HepG2 (cell line): ENCODE data around the gene TBC1D16. TPM values are rescaled to one million over a fixed set of nuclear protein-coding genes. Genes with fewer than 3 reads are reported as not detected.
A peak's percentile ranks its signal among the peaks of the same experiment; 100 is the strongest.

Source experiments
- ATF7 ChIP-seq, 2 experiments: fragments of 450-650 bp in 1 of 2; sonication (generic) in 1 of 2; formaldehyde crosslinking in 1 of 2; IDR thresholded peaks; 2 replicates each; pipeline versions ENCODE4 v1.4.0 to v1.6.1; 2016 to 2020; ENCODE audit warnings: antibody characterized with exemption in 1 of 2, mild to moderate bottlenecking in 1 of 2, missing genetic modification reagents in 1 of 2
- HNRNPL ChIP-seq: fragments of 200-400 bp; formaldehyde crosslinking; IDR thresholded peaks from 2 replicates; pipeline ENCODE4 v1.6.1; 2017; ENCODE audit warnings: mild to moderate bottlenecking, low read depth, low read length
- MED13 ChIP-seq: sonication (generic); formaldehyde crosslinking; IDR thresholded peaks from 2 replicates; pipeline ENCODE4 v1.5.0; 2020; ENCODE audit warnings: missing genetic modification reagents
- RBFOX2 ChIP-seq: fragments of 200-400 bp; formaldehyde crosslinking; IDR thresholded peaks from 2 replicates; pipeline ENCODE4 v1.6.1; 2017; ENCODE audit warnings: low read depth, mild to moderate bottlenecking, low read length
- SAFB2 ChIP-seq: sonication (generic); formaldehyde crosslinking; IDR thresholded peaks from 2 replicates; pipeline ENCODE4 v1.5.1; 2020; ENCODE audit warnings: missing genetic modification reagents, low read depth, mild to moderate bottlenecking, borderline replicate concordance
- SRF ChIP-seq: IDR thresholded peaks from 2 replicates; pipeline ENCODE4 v1.6.1; 2011; ENCODE audit warnings: mild to moderate bottlenecking, low read depth, low read length, moderate library complexity
- SRSF1 ChIP-seq: fragments of 200-400 bp; formaldehyde crosslinking; optimal IDR thresholded peaks from 2 replicates; pipeline ENCODE3; 2017; ENCODE audit warnings: mild to moderate bottlenecking, low read depth, low read length, moderate library complexity
- TBL1XR1 ChIP-seq: fragments of 150-350 bp; IDR thresholded peaks from 2 replicates; pipeline ENCODE4 v1.6.1; 2014; ENCODE audit warnings: borderline replicate concordance, low read length; ENCODE audit not compliant: partially characterized antibody
- ZBTB3 ChIP-seq: sonication (generic); formaldehyde crosslinking; IDR thresholded peaks from 2 replicates; pipeline ENCODE4 v1.4.0; 2020; ENCODE audit warnings: low read depth, mild to moderate bottlenecking, moderate library complexity, missing genetic modification reagents, borderline replicate concordance
- ZFP1 ChIP-seq: IDR thresholded peaks from 2 replicates; pipeline ENCODE4 v1.6.1; 2016
- ZNF124 ChIP-seq: sonication (generic); formaldehyde crosslinking; IDR thresholded peaks from 2 replicates; pipeline ENCODE4 v1.4.0; 2020; ENCODE audit warnings: missing genetic modification reagents
- ZNF331 ChIP-seq: sonication (generic); formaldehyde crosslinking; IDR thresholded peaks from 2 replicates; pipeline ENCODE4 v1.4.0; 2020; ENCODE audit warnings: missing genetic modification reagents
- ZNF343 ChIP-seq: sonication (generic); formaldehyde crosslinking; IDR thresholded peaks from 2 replicates; pipeline ENCODE4 v1.4.0; 2020; ENCODE audit warnings: mild to moderate bottlenecking, missing genetic modification reagents
- ZNF510 ChIP-seq: sonication (generic); formaldehyde crosslinking; IDR thresholded peaks from 2 replicates; pipeline ENCODE4 v1.4.0; 2020; ENCODE audit warnings: low read depth, mild to moderate bottlenecking, missing genetic modification reagents
- ZNF513 ChIP-seq: sonication (generic); formaldehyde crosslinking; conservative IDR thresholded peaks from 2 replicates; pipeline ENCODE4 v1.5.0; 2020; ENCODE audit warnings: missing genetic modification reagents
- ZNF598 ChIP-seq: sonication (generic); formaldehyde crosslinking; IDR thresholded peaks from 2 replicates; pipeline ENCODE4 v1.5.1; 2020; ENCODE audit warnings: mild to moderate bottlenecking, missing genetic modification reagents, borderline replicate concordance
- ZNF616 ChIP-seq: sonication (generic); formaldehyde crosslinking; IDR thresholded peaks from 2 replicates; pipeline ENCODE4 v1.5.0; 2020; ENCODE audit warnings: low read depth, mild to moderate bottlenecking, missing genetic modification reagents
- ZNF749 ChIP-seq: sonication (generic); formaldehyde crosslinking; IDR thresholded peaks from 2 replicates; pipeline ENCODE4 v1.8.0; 2022; ENCODE audit warnings: mild to moderate bottlenecking, missing genetic modification reagents, moderate library complexity, borderline replicate concordance
- polyA plus RNA-seq, 8 experiments: library from polyadenylated mRNA; depleted of rRNA in 3 of 8; stranded (reverse) in 7 of 8; unstranded in 1 of 8; fragments of >200 nt; fragmentation: Illumina TruSeq in 4 of 8; extraction: Trizol in 4 of 8; gene quantifications; 2 replicates each; pipeline versions ENCODE4 v1.2.1 to v1.2.3, GENCODE V29; 2011 to 2016; ENCODE audit warnings: low read depth in 4 of 8, missing spikeins in 1 of 8, mixed read lengths in 1 of 8; ENCODE audit not compliant: insufficient read depth in 1 of 8
- total RNA-seq, 5 experiments: library from RNA; depleted of rRNA; stranded (reverse); fragments of >200 nt; fragmentation: Illumina TruSeq; extraction: Trizol; gene quantifications; 2 replicates each; pipeline ENCODE4 v1.2.3, GENCODE V29; 2016; ENCODE audit warnings: low read depth in 1 of 5
- TF ChIP-seq, protein P1 (sequence below): sonication (generic); formaldehyde crosslinking; IDR thresholded peaks from 2 replicates; pipeline ENCODE4 v1.9.0; 2021; ENCODE audit warnings: missing genetic modification reagents, mild to moderate bottlenecking, borderline replicate concordance
- TF ChIP-seq, protein P2 (sequence below): sonication (generic); formaldehyde crosslinking; IDR thresholded peaks from 2 replicates; pipeline ENCODE4 v1.8.1; 2023; ENCODE audit warnings: missing genetic modification reagents, inconsistent platforms, borderline replicate concordance
- TF ChIP-seq, protein P3 (sequence below): sonication (generic); formaldehyde crosslinking; IDR thresholded peaks from 2 replicates; pipeline ENCODE4 v1.8.1; 2022; ENCODE audit warnings: mild to moderate bottlenecking, missing genetic modification reagents

TBC1D16 gene
- total and polyA plus RNA-seq, 2 of the 13 experiments (the other 11 are each of a cell fraction or from before 2014, with no cell fraction given) = 14.9 to 24.9 TPM

DNA sequence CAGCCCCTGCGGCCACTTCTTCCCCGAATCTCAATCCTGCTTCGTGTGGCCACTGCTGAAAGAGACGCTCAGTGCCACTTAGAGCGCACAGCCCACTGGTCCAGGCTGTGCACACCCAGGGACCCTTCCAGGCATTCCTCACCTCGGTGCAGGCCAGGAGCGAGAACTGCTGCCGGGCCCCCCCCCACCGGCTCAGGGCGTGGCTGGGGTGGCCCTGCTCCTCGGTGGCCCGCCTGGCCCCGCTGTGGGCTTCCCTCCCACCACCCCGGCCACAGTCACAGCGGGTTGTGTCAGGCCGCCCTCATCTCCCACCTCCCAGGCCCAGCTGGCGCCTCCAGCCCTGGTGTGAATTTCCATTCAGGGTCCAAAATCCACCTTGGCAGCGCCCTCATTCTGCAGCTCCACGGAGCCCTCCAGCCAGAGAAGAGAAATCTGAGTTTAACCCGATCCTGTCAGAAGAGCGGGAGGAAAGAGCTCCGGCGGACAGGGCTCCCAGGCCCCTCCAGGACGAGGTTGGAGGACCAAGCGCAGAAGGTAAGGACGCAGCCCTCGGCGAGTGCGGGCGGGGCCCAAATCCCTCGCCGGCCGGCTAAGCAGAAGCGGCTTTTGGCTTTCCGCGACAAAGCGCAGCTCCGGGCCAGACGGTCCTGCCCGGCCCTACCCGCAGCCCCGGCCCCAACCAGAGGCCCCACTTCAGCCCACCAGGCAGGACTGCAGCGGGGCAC is 12.0 kb downstream of the TBC1D16 start (continued):
- TF ChIP-seq, protein P1, sequence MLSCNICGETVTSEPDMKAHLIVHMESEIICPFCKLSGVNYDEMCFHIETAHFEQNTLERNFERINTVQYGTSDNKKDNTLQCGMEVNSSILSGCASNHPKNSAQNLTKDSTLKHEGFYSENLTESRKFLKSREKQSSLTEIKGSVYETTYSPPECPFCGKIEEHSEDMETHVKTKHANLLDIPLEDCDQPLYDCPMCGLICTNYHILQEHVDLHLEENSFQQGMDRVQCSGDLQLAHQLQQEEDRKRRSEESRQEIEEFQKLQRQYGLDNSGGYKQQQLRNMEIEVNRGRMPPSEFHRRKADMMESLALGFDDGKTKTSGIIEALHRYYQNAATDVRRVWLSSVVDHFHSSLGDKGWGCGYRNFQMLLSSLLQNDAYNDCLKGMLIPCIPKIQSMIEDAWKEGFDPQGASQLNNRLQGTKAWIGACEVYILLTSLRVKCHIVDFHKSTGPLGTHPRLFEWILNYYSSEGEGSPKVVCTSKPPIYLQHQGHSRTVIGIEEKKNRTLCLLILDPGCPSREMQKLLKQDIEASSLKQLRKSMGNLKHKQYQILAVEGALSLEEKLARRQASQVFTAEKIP (CRISPR knock-in tag) = no peak
- no peak for TF ChIP-seq ZBTB3
- TF ChIP-seq ZNF343 (CRISPR knock-in tag) = peak; percentile 72; the same call in 1 of the 2 replicates
- TF ChIP-seq SRF = no peak
- peak; percentile 85 for TF ChIP-seq ZNF331 (CRISPR knock-in tag)
- peak; percentile 76; the same call in 1 of the 2 replicates for TF ChIP-seq ZNF124 (CRISPR knock-in tag)
- no peak; the same call in 1 of the 2 replicates for TF ChIP-seq MED13 (CRISPR knock-in tag)
- TF ChIP-seq ZNF749 (CRISPR knock-in tag) = peak; percentile 37; the same call in 1 of the 2 replicates
- TF ChIP-seq, protein P2, sequence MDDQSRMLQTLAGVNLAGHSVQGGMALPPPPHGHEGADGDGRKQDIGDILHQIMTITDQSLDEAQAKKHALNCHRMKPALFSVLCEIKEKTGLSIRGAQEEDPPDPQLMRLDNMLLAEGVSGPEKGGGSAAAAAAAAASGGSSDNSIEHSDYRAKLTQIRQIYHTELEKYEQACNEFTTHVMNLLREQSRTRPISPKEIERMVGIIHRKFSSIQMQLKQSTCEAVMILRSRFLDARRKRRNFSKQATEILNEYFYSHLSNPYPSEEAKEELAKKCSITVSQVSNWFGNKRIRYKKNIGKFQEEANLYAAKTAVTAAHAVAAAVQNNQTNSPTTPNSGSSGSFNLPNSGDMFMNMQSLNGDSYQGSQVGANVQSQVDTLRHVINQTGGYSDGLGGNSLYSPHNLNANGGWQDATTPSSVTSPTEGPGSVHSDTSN (CRISPR knock-in tag) = no peak
- TF ChIP-seq RBFOX2 = peak; percentile 51; the same call in 1 of the 2 replicates
- peak; percentile 73; the same call in 1 of the 2 replicates for TF ChIP-seq ZFP1
- TF ChIP-seq ZNF616 (CRISPR knock-in tag) = no peak; the same call in 1 of the 2 replicates
- no peak for TF ChIP-seq SRSF1
- TF ChIP-seq, protein P3, sequence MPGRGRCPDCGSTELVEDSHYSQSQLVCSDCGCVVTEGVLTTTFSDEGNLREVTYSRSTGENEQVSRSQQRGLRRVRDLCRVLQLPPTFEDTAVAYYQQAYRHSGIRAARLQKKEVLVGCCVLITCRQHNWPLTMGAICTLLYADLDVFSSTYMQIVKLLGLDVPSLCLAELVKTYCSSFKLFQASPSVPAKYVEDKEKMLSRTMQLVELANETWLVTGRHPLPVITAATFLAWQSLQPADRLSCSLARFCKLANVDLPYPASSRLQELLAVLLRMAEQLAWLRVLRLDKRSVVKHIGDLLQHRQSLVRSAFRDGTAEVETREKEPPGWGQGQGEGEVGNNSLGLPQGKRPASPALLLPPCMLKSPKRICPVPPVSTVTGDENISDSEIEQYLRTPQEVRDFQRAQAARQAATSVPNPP (CRISPR knock-in tag) = peak; percentile 93
- TF ChIP-seq ZNF598 (CRISPR knock-in tag) = no peak
- no peak; the same call in 1 of the 2 replicates for TF ChIP-seq SAFB2
- TF ChIP-seq HNRNPL = no peak
- no peak for TF ChIP-seq ATF7 (IDR thresholded peaks at IDR 0.05)
- TF ChIP-seq ATF7 (CRISPR knock-in tag; IDR thresholded peaks at IDR 0.05) = no peak
- TF ChIP-seq ZNF510 (CRISPR knock-in tag) = no peak
- TF ChIP-seq ZNF513 = no peak
- no peak for TF ChIP-seq TBL1XR1
